ENCODE data around the gene MVP.

GRCh38 chr16:29808219-29808900, 11.9 kb upstream of the MVP start:
- TF ChIP-seq CTCF (conservative IDR thresholded peaks at IDR 0.05; ENCODE audit: low read depth, low read length) (no peak), EZH2 (IDR thresholded peaks at IDR 0.05; ENCODE audit: low read length, unreplicated experiment) (no peak), EZH2phosphoT487 (IDR thresholded peaks at IDR 0.05; ENCODE audit: borderline replicate concordance, low read length) (no peak)
